ENCODE data around the gene SLC35E3.

DNA sequence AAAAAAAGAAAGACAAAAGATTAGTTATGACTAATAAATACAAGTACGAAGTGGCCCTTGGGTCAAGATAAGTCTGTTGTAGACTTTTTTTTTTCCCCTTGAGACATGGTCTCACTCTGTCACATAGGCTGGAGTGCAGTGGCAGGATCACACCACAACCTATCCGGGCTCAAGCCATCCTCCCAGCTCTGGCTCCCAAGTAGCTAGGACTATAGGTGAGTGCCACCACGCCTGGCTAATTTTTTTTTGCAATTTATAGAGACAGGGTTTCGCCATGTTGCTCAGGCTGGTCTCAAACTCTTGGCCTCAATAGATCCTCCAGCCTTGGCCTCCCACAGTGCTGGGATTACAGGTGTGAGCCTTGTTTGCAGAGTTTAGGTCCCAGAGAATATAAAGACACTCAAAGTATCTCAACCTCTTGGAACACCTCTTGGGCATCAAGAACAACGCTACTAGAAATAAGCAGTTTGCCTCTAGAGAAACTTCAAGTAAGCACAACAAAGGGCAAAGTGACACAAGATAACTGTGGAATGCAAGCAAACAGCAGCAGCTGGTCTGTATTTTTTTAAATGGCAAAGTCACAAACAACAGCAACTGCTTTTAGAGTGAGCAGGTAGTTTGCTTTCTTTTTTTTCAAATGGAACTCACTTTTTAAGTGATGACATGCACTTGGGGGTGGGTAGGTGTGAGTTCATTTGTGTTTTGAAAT is 58.1 kb downstream of the SLC35E3 start:
- TF ChIP-seq, protein P1, sequence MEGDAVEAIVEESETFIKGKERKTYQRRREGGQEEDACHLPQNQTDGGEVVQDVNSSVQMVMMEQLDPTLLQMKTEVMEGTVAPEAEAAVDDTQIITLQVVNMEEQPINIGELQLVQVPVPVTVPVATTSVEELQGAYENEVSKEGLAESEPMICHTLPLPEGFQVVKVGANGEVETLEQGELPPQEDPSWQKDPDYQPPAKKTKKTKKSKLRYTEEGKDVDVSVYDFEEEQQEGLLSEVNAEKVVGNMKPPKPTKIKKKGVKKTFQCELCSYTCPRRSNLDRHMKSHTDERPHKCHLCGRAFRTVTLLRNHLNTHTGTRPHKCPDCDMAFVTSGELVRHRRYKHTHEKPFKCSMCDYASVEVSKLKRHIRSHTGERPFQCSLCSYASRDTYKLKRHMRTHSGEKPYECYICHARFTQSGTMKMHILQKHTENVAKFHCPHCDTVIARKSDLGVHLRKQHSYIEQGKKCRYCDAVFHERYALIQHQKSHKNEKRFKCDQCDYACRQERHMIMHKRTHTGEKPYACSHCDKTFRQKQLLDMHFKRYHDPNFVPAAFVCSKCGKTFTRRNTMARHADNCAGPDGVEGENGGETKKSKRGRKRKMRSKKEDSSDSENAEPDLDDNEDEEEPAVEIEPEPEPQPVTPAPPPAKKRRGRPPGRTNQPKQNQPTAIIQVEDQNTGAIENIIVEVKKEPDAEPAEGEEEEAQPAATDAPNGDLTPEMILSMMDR (IDR thresholded peaks at IDR 0.05 in 2 of 3, conservative IDR thresholded peaks at IDR 0.05 in 1 of 3; ENCODE audit: borderline replicate concordance in 1 of 3, insufficient read depth in 1 of 3, low read depth in 2 of 3, low read length in 2 of 3), result no peak
- TF ChIP-seq SIN3A (IDR thresholded peaks at IDR 0.05; ENCODE audit: low read depth) (no peak), POLR2A (IDR thresholded peaks at IDR 0.05; ENCODE audit: borderline replicate concordance, extremely low read depth, insufficient read depth, insufficient read length) (no peak), SP1 (IDR thresholded peaks at IDR 0.05; ENCODE audit: low read depth) (no peak), POLR2AphosphoS5 (IDR thresholded peaks at IDR 0.05; ENCODE audit: low read depth, low read length) (no peak), EZH2 (IDR thresholded peaks at IDR 0.05) (no peak), EGR1 (IDR thresholded peaks at IDR 0.05; ENCODE audit: low read depth) (no peak)

Data from HCT116 (cell line).